Endometrium (tissue), 2 donors: Measurements from ENCODE around the gene SPATA32.

Experiments
- FAIRE-seq: peaks from 2 replicates; lab custom pipeline; 2012; peaks lifted over from hg19 to GRCh38; lab: Jason Lieb, UNC
- donor health status: control.
- donor health status: control.

SPATA32 gene

DNA sequence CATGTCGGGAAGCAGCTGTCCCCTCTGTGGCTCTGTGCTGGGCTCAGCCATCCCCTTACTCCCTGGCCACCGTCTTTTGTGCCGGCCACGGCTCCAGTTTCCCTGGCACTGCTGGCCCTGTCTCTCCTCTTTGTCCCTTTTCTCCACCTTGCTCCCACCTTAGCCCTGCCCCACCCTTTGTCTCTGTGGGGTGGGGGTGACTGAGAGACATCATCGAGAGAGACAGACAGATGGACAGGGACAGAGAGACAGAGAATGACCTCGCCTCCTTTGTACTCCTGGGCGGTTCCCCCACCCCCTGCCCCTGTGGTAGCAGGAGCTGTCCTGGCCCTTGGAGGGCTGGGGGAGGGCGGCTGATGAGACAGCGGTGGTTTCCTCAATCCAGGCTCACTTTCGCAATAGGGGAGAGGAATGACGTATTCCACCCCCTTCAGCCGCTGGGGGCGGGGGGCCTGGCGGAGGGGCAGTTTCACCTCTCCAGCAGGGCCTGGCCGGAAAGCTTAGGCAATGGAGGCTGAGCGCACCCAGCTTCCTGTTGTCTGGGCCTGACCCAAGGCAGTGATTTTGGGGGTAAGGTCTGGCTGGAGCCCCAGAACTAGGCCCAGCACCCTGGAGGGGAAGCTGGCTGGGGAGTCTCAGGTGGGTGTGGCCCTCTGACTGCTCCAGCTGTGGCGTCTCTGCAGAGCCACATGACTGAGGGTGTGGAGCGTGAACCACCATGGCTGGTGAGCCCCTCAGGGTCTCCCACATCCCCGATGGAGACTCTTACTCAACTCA, 32.9 kb downstream of the SPATA32 start:
- FAIRE-seq: no peak

DNA sequence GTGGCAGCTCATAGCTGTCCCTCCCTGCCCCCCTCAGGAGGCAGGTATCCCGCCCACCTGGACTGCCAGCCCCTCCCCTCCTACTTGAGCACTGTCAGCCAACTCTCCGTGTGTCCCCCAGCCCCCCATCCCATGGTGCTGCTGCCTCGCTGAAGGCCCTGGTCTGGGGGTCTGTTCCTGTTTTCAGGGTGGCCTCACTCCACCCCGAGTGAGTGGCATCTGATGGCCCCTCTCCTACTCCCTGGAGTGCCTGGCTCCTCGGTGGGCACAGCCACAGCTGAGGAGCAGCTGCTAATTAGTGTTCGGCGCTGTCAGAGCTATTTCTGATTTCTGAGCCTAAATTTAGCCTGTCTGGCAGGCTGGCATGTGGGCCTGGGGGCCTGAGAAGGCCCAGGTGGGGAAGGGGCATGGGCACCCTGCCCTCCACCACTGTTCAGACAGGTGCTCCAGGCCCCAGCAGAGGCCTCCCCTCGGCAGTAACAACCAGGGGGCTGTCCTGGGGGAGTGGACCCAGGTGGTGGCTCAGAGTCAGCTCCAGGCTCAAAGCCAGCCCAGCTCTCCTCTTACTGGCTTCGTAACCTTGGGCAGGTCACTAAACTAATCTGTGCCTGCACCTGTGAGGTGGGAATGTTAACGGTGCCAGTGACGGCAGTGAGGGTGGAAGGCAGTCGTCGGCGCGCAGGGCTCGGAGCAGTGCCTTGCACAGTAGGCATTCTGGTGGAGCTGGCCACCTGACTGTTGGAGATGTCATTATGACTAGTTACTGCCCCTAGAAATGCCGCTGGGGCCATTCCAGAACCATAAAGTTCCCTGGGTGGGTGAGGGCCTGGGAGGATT, 33.8 kb downstream of the SPATA32 start:
- no peak for FAIRE-seq

DNA sequence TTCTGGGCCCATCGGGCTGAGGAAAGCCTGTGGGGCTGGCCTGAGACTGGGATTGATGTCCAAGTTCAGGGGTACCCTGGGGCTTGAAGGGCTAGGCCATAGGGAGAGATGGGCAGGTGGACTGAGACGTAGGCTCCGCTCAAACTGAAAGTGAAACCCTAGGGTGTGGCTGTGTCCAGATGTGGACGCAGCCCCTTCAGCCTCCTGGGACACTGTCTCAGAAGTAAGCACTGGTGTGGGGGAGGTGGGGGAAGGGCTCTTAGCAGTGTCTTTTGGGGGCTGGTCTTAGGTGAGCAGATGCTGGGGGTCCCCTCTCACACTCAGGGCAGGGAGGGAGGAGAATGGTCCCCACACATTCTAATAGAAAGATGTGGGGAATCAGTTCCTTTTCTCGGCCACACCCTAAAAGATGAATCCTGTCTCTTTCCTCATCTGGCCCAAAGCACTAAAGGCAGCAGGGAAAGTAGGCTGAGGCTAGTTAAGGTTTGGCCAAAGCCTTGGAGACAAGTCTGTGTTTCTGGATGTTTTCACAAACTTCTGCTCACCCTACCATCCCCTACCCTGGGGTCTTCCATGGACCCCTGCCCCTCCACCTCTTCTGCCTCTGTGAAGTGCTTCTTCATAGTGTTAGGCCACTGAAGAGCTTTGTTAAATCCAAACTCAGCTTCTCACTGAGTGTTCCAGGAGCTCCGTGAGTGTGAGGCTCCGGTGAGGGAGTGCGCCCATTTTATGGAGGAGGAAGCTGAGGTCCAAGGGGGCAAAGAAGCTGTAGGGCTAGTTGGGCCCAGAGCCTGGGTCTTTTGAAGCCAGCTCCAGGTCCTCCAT, 34.6 kb downstream of the SPATA32 start:
- FAIRE-seq: no peak

DNA sequence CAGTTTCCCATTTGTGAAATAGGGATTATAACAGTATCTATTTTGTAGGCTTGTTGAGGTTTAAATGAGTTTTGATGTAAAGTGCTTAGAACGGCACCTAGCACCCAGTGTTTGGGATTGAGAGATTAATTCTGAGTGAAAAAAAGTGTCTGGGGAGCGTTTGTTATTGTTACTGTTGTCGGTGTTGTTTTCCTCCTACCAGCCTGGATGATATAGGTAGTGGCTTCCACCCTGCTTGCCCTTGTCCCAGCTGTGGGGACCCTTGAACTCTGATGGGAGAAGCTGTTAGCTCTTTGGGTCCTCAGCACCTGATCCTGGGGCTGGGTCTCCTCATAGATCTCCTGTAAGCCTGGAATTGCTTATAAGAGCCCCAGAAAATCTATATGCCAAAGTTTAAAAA, 35.3 kb downstream of the SPATA32 start:
- FAIRE-seq: no peak

DNA sequence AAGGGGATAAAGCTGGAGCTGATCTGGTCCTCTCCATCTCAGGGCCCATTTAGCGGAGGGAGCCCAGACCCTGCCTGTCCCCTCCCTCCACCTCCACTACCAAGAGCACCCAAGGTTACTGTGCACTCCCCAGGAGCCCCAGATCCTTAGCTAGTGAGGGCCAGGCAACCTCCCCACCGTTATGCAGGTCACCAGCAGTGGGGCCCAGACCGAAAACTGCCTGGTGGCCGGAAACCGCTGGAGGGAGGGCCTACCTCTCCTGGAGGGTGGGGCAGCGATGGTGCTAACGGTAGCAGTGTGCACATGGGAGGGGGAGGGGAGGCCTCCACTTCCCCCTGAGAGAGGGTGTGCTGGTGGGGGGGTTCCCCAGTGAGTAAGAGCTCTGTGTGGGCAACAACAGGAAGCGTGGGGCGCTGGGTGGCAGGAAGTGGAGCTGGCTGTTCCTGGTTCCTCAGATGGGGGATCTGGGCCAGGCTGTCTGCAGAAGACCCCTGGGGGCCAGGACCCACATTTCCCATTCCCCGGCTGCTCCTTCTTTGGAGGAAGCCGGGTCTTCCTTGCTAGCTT, 35.8 kb downstream of the SPATA32 start:
- no peak for FAIRE-seq

DNA sequence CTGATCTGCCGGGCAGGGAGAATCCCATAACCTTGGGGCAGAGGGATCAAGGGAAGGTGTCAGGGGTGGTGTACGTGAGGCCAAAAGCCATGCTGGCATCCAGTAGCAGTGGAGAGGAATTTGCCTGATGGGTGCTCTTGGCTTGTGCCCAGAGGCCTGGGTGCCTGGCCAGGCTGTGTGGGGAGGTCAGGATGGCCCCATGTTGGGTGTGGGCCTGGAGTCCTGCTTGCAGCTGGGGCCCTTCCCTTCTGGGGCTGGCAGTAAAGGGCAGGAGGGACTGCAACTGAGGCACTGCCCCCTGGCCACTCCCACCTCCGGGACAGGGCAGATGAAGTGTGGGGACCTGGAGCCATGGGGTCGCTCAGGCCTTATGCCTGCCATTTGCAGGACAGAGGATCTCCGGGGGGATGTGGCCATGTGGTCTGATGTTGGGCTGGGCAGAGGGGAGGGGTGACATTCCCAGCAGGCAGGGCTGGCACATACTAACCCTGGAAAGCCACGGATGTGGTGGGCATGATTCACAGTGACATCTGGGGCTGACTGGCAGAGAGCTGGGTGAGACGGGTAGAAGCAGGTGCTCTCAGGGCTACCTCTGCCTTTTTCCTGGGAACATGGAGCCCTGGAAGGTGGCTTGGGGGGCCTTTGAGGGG, 36.7 kb downstream of the SPATA32 start:
- no peak for FAIRE-seq

DNA sequence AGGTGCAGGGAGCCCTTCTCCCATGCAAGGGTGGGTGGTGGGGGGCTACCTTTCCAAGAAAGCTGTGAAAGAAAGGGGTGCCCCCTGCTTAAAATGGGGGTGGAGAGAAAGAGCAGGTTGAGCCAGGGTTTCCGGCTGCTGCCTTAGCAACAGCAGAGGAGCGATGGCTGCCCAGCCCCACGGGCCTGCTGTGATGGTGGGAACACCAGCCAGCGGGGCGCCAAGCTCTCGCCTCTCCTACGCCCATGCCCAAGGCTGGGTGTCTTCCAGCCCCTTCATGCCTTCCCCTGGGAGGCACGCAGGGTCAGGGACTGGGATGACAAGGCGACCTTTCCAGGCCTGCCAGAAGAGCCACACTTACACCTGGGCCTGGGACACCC, 37.2 kb downstream of the SPATA32 start:
- no peak for FAIRE-seq

DNA sequence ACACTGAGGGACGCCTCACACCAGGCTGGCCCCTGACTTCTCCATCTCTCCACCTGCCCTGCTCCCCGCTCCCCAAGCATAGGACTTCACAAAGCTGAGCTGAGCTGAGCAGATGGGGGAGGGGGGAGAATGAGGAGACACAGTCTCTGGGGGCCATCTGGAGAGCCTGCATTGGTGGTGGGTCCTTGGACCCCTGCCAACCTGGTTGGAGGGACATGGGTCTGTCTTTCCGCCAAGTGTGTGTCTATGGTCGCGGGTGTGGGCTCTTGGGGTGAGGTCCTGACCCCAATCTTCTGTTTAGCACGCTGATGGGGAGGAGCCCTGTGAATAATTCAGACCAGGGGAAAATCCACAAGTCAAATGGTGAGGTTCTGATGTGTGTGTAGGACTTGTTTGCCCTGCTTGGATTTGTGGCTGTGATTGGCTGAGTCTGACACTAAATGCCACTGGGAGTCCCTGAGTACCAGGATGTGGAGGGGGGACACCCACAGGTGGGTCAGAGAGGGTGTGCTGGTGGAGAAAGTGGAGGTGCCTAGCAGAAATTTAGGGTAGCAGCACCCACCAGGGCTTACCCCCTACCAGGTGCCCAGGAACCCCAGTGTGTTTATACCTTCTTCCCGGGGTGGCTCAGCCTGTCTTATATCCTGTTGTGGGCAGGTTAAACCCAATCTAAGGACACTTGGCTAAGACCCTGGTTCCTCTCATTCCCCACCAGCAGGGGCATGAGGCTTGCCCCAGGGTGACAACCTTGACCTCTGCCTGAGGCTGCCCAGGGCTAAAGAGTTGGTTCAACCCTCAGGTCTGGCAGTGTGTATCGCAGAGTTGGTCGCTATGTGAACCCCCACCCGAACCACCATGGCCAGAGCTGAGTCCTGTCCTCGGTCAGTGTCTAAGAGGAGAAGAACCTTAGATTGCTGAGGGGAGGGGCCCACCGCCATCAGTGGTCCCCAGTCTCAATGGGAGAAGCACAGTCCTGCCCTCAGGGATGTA, 38.1 kb downstream of the SPATA32 start:
- FAIRE-seq: no peak

DNA sequence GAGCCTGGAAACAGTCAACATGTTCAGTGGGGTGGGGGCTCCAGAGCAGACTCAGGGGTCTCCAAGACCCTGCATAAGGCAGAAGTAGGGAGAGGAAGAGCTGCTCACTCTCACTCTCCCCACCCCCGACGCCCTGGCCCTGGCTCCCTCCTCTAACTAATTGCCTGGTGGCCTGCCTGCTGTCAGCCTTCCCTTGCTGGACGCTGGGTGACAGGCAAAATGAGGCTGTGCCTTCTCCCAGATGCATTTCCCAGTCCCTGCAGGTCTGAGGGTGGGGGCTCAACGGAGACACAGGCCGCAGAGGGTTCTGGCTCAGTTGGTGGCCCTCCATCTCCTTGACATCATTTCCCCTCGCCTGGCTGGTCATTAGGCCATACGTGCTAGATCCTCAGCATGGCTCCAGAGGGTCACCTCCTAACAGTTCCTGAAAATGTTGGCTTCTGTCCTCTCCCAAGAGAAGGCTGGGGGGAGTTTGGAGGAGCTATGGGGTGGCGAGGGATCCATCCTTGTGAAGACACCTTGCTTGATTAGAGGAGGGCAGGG, 38.8 kb downstream of the SPATA32 start:
- no peak for FAIRE-seq

DNA sequence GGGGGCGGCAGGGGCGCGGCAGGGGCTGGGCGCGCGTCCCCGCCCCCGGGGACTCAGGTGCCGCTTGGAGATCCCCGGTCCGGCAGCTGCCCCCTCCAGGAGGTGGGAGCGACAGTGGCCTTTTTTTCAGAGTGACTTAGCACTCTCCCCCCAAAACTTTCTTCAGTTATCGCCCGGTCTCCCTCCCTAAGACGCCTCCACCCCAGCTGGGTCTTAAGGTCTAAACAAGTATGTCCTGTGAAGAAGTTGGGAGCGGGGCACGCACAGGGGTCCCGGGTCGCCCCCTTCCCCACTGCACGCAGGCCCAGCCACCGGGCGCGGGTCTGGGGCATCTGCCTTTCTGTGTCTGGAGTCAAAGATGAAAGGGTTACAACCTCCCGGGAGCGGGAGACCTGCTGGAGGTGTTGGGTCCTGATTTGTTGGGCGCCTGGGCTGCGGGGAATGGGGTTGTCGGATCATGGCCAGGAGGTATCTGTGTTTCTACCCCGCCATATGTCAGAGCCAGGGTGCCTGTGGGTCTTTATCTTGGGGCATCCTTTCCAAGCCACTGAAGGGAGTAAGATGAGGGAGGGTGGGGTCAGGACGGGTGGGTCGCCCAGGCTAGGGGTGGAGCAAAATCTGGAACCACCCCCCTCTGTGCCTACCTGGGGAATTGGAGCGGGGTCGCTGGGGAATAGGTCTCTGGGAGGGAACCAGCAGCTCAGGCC, 39.5 kb downstream of the SPATA32 start:
- no peak for FAIRE-seq

DNA sequence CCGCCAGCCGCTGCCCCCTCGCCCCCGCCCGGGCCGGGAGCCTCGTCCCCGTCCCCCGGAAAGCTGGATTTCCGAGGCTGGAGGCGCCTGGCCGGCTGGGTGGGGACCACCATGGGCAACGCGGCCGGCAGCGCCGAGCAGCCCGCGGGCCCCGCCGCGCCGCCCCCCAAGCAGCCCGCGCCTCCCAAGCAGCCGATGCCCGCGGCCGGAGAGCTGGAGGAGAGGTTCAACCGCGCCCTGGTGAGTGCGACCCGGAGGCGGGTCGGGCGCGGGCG, 39.9 kb downstream of the SPATA32 start:
- FAIRE-seq: no peak

DNA sequence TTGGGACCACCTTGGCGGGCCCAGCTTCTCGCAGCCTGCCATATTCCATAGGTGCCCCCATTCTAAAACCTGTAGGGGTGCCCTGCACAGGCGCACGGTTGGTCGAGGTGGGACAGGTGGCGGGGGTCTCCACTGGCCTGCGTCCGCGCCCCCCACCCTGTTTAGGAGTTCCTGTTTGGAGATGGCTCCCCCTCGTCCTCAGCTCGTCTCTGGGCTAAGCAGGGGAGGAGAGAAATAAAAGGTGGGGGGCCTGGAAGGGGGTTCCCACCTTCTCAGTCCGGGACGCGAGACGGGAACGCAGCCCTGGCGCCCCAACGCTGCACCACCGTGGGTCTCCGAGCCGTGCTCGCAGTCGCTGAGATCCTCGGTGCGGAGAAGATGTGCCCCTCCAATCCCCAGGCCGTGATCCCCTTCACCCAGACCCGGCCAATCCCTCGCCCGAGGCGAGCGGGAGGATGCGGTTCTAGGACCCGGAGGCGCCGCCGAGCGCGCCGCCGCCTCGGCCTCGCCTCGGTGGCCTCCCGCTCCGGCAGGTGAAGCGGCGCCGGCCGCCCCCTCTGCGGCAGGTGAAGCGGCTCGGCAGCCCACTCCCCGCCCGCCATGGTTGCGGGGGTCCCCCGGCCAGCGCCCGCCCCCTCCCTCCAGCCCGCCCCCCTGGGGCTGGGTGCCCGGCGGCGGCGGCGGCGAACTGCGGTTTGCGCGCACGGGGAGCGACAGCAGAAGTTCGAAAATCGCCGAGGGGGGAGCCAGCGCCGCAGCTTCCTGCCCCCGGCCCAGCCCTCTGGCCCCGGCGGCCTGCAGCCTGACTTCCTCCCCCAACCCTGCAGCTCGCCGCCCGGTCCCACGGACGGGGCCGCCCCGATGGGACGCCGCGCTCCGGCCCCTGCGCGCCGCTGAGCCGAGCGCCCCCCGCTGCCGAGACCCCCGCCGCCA, 40.5 kb downstream of the SPATA32 start, which contains the start of gene FMNL1:
Gene FMNL1 (plus strand): TSS at position 805 of the 933 bp plus-strand sequence. CDS start 240 bp downstream, outside the sequence.
- FAIRE-seq: no peak

DNA sequence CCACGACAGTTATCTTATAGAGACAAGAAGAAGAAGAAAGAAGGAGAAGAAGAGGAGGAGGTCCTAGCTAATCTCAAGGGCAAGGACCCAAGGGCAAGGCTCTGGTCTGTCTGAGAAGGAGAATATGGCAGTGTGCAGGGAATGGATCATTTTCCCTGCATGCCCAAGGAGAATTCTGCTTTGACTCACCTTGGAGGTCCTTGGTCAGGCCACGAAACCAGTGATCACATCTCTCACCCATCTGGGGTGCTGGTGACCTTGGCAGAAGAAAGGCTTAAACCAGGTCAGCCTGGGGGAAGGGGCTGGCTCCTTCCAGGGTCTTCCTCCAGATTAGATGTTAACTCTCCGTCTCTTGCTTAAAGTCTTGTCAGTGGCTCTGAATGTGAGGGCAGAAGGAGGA, 41.8 kb downstream of the SPATA32 start:
- FAIRE-seq: no peak

DNA sequence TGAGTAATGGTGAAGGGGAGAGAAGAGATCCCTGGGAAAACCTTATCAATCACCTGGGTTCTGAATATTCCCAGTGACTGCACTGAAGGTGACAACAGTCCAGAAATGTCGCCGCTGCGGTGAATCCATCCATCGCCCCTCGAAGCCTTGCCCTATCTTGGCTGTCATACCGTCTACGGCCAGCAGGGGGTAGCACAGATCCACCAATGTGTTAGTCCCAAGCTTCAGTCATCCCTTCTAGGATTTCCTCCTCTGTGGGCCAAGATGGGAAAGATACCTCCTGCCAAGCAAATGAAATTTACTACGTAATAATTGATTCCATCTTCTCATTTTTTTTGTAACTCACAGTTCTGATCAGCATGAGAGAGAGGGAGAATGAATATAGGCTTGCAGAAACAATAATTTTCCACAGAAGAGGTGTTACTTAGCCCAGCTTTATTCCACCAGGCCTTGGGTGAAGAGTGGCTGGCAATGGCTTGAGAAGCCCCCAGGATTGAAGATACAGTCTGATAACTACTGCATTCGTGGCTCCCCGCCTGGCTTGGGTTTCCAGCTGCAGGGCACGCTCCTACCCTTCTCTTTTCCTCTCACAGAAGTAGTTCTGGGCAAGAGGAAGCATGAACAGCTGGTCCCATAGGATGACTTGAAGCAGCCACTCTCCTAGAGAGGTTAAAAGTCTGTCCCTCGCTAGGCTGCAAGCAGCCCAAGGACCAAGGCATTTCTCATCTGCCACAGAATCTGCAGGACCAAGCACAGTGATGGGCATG, 42.8 kb downstream of the SPATA32 start:
- FAIRE-seq: peak; percentile 61
